NCI-H1436 (cell line): ENCODE data around the gene ZDHHC13.
"Not testable (repeated sequence)": the region's sequence is repeated elsewhere in the genome, so short reads cannot be mapped to it uniquely, and the experiment has no call there.

Experiments used
- DNase-seq: peaks from one replicate; lab custom pipeline; 2025; lab: John Stamatoyannopoulos, UW

ZDHHC13 gene

GRCh38 chr11:19099093-19099492, 17.9 kb upstream of the ZDHHC13 start:
- DNase-seq, result no peak

DNA sequence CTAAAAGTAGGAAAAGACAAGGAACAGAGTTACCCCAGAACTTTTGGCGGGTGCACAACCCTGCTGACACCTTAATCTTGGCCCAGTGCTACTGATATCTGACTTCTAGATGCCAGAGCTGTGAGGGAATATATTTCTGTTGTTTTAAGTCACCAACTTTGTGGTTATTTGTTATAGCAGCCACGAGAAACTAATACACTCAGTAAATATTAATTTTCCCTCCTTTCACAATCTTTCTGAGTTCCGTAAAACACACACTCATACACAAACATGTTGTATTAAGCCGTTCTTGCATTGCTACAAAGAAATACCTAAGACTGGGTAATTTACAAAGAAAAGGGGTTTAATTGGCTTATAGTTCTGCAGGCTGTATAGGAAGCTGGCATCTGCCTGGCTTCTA, 16.1 kb upstream of the ZDHHC13 start:
- no peak for DNase-seq

- no peak for DNase-seq
Measured at GRCh38 chr11:19101796-19102520, 15.0 kb upstream of the ZDHHC13 start.

DNA sequence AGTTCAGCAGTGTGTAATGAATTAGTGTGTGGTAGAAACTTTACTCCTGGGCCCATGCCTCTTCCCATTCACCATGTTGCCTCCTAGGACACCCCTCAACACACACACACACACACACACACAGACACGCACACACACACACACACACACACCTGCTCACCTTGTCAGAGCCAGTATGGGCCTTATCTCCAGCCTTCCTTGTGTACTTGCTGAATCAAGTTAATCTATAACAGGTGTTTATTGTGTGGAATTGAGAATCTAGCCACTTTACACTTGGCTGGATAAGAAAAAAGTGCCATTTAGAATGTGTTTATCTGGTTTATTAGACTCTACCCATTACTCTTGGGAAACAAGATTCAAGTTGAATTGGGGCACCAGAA, 14.5 kb upstream of the ZDHHC13 start:
- DNase-seq, result no peak

DNA sequence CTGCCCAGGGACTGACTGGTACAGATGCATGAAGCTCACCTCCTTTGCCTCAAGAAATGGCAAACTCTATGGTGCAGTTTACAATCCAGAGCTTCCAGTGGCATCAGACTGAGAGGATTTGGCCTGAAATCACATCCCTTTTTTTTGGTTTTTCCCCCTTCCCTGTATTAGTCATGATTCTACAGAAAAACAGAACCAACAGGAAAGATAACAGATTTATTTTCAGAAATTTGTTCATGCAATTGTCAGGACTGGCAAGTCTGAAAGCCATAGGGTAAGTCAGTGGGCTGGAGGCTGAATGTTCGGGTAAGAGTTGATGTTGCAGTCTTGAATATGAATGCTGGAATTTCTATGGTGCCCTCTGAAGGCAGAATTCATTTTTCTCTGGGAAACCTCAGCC, 12.0 kb upstream of the ZDHHC13 start:
- no peak for DNase-seq

DNA sequence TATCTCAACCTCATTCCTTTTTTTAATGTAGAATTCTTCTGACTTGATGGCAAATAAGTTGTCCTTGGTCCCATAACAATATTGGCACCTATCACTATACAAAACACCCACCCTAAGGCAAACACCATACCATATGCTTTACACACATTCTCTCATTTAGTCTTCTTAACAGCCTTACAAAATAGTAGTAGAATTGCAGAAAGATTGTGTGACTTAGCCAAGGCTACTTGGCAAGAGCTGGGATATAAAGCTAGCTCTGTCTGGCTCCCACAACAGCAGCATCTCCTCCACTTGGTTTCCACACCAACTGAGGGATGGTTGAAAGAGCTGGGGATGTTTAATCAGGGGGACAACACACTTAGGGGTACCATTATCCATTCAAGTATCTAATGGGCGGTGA, 9.8 kb upstream of the ZDHHC13 start:
- no peak for DNase-seq

DNA sequence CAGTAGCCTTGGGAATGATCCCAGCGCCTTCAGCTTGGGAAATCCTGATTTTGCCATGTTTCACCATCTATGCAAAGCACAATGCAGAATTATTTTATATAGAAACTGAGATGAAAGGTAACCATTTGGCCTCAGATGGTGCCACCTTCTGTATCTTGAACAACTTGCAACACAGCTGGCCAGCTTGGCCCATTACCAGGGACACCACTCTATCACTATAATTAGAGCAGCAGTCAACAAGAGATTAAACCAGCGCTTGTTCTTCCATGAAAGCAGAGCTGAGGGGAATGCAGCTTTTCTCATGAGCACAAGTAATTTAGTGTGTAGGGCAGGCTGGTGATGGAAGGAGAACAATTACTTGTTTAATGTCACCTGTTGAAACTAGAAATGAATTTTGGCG, 6.7 kb upstream of the ZDHHC13 start:
- DNase-seq, result no peak

- DNase-seq, result no peak
Measured at GRCh38 chr11:19111809-19112208, 5.2 kb upstream of the ZDHHC13 start.

GRCh38 chr11:19116276-19116970, 545 bp upstream of the ZDHHC13 start:
- no peak for DNase-seq

- no peak for DNase-seq
Measured at GRCh38 chr11:19117760-19118097, 761 bp downstream of the ZDHHC13 start.

GRCh38 chr11:19121646-19122045, 4.7 kb downstream of the ZDHHC13 start:
- no peak for DNase-seq

GRCh38 chr11:19122960-19123615, 6.1 kb downstream of the ZDHHC13 start:
- no peak for DNase-seq

DNA sequence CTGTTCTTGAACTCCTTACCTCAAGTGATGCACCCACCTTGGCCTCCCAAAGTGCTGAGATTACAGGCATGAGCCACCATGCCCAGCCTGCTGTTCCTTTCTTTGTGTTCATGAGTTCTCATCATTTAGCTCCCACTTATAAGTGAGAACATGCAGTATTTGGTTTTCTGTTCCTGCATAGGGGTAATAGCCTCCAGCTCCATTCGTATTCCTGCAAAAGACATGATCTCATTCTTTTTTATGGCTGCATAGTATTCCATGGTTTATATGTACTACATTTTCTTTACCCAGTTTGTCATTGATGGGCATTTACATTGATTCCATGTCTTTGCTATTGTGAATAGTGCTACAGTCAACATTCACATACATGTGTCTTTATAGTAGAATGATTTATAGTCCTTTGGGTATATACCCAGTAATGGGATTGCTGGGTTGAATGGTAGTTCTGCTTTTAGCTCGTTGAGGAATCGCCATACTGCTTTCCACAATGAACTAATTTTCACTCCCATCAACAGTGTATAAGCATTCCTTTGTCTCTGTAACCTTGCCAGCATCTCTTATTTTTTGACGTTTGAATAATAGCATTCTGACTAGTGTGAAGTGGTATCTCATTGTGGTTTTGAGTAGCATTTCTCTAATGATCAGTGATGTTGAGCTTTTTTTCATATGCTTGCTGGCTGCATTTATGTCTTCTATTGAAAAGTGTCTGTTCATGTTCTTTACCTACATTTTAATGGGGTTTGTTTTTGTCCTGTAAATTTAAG, 9.8 kb downstream of the ZDHHC13 start:
- not testable (repeated sequence) for DNase-seq

DNA sequence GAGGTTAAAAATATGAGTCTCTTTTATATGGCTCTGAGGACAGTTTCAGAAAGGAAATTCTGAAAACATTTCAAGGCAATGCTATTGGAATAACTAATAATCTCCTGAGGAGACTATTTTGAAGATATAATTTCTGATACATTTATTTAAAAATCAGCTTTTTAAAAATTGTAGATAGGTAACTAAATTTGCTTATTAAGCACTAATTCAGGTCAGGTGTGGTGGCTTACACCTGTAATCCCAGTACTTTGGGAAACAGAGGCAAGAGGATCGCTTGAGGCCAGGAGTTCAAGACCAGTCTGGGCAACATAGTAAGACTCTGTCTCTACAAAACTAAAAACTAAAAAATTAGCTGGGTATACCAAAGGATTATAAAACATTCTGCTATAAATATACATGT, 17.0 kb downstream of the ZDHHC13 start:
- DNase-seq, result no peak

DNA sequence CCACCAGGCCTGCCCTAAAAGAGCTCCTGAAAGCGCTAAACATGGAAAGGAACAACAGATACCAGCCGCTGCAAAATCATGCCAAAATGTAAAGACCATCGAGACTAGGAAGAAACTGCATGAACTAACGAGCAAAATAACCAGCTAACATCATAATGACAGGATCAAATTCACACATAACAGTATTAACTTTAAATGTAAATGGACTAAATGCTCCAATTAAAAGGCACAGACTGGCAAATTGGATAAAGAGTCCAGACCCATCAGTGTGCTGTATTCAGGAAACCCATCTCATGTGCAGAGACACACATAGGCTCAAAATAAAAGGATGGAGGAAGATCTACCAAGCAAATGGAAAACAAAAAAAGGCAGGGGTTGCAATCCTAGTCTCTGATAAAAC, 19.9 kb downstream of the ZDHHC13 start:
- DNase-seq, result not testable (repeated sequence)

GRCh38 chr11:19145319-19145718, 28.4 kb downstream of the ZDHHC13 start:
- DNase-seq, result no peak

GRCh38 chr11:19156892-19157291, 39.9 kb downstream of the ZDHHC13 start:
- no peak for DNase-seq

DNA sequence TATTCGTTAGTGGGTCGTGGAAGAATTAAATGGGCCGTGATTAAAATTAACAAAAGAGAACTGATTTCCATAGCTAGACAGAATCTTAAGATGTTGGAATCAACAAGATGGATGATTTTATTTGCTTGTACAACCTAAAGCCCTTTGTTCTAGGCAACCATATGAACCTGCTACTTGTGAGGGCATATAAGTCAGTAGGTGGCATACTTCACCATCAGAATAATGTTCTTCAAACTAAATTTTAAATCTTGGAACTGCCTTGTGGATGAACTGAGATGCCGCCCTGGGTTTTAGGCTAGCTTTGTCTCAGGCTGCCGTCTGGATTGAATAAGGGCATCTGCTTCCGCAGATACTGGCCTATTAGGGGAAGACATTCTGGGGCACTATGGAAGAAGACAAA, 43.9 kb downstream of the ZDHHC13 start:
- DNase-seq, result no peak

- no peak for DNase-seq
Measured at GRCh38 chr11:19161651-19162050, 44.7 kb downstream of the ZDHHC13 start.

DNA sequence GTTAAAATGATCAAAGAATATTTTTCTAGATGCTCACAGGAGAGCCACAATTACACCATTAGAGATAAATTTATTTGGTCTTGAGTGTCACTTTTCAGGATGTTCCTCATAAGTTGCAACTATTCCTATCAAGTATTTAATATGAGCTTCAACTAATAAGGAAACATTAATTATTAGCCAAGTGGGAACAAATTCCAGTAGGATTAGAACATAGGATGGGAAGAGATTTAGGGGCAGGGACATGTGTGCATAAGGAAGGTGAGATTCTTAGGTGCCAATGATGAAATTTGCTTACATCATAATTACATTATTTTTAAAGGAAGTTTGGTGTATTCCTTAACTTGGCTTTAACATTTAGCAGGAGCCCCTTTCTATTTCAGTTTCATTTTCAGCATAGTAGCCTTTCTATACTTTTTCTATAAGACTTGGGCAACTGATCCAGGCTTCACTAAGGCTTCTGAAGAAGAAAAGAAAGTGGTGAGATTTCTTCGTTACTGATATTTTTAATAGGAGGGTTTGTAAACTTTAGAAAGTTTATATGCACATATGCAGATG, 46.1 kb downstream of the ZDHHC13 start:
- DNase-seq, result no peak

- no peak for DNase-seq
Measured at GRCh38 chr11:19163617-19164016, 46.6 kb downstream of the ZDHHC13 start.

GRCh38 chr11:19164230-19164855, 47.4 kb downstream of the ZDHHC13 start:
- DNase-seq, result peak; percentile 73
